ENCODE measurements around the gene RAE1. TPM values are rescaled to one million over a fixed set of nuclear protein-coding genes. Genes with fewer than 3 reads are reported as not detected.

Gene RAE1
- total RNA-seq, 1 donor from 2014 or later, result 9.5 TPM

- Histone ChIP-seq H3K4me3 (no peak overlapping the region), H3K27ac (no peak overlapping the region), H3K4me1 (peaks cover 17 to 29% of the 10 kb centered on the region in 2 donors), H3K27me3 (no peaks in the 10 kb centered on the region), H3K9me3 (no peaks in the 10 kb centered on the region), H3K36me3 (peaks cover 17 to 24% of the 10 kb centered on the region in 2 donors)
- no peak for TF ChIP-seq CTCF (IDR thresholded peaks at IDR 0.05)
- no peak for DNase-seq (ENCODE audit: low spot score in 2 of 2)
- intact Hi-C loops (cut with DNase I), result no loop called here
Observed at GRCh38 chr20:57410924-57411323, 59.9 kb downstream of the RAE1 start.

GRCh38 chr20:57411406-57412283 is 60.6 kb downstream of the RAE1 start:
- no peaks in the 10 kb centered on the region for H3K9me3 ChIP-seq
- H3K27ac ChIP-seq, result no peak overlapping the region
- peaks cover 14 to 17% of the 10 kb centered on the region in 2 donors for H3K36me3 ChIP-seq
- intact Hi-C loops (cut with DNase I), result no loop called here
- no peak for TF ChIP-seq CTCF (IDR thresholded peaks at IDR 0.05)
- H3K4me1 ChIP-seq, result peaks cover 17 to 29% of the 10 kb centered on the region in 2 donors
- no peak for DNase-seq (ENCODE audit: low spot score in 2 of 2)
- no peak overlapping the region for H3K4me3 ChIP-seq
- no peaks in the 10 kb centered on the region for H3K27me3 ChIP-seq

GRCh38 chr20:57412347-57413029 is 61.4 kb downstream of the RAE1 start:
- peaks cover 17 to 29% of the 10 kb centered on the region in 2 donors for H3K4me1 ChIP-seq
- no peak for DNase-seq (ENCODE audit: low spot score in 2 of 2)
- no peaks in the 10 kb centered on the region for H3K27me3 ChIP-seq
- intact Hi-C loops (cut with DNase I), result no loop called here
- no peak for TF ChIP-seq CTCF (IDR thresholded peaks at IDR 0.05)
- H3K27ac ChIP-seq, result no peak overlapping the region
- peaks cover 10 to 13% of the 10 kb centered on the region in 2 donors for H3K36me3 ChIP-seq
- no peaks in the 10 kb centered on the region for H3K9me3 ChIP-seq
- H3K4me3 ChIP-seq, result no peak overlapping the region

- intact Hi-C loops (cut with DNase I), result no loop called here
- H3K4me1 ChIP-seq, result peaks cover 4 to 15% of the 10 kb centered on the region in 2 donors
- no peak for DNase-seq (ENCODE audit: low spot score in 2 of 2)
- no peaks in the 10 kb centered on the region for H3K9me3 ChIP-seq
- no peaks in the 10 kb centered on the region for H3K27me3 ChIP-seq
- no peak overlapping the region for H3K27ac ChIP-seq
- TF ChIP-seq CTCF (IDR thresholded peaks at IDR 0.05), result no peak
- peaks cover 0 to 7% of the 10 kb centered on the region in 2 donors for H3K36me3 ChIP-seq
- H3K4me3 ChIP-seq, result no peak overlapping the region
Observed at GRCh38 chr20:57413986-57414385, 62.9 kb downstream of the RAE1 start.

- no peak for TF ChIP-seq CTCF (IDR thresholded peaks at IDR 0.05)
- Histone ChIP-seq H3K27me3 (no peaks in the 10 kb centered on the region), H3K4me3 (no peak overlapping the region), H3K36me3 (no peaks in the 10 kb centered on the region), H3K9me3 (no peaks in the 10 kb centered on the region), H3K4me1 (peaks cover 3 to 8% of the 10 kb centered on the region in 2 donors), H3K27ac (no peak overlapping the region)
- intact Hi-C loops (cut with DNase I), result no loop called here
- no peak for DNase-seq (ENCODE audit: low spot score in 2 of 2)
Observed at GRCh38 chr20:57414867-57415592, 64.0 kb downstream of the RAE1 start.

All from ascending aorta (tissue), 2 donors.